ENCODE results near the gene UBXN2A.
"Not testable (repeated sequence)": the region's sequence is repeated elsewhere in the genome, so short reads cannot be mapped to it uniquely, and the experiment has no call there.

Gene UBXN2A

DNA sequence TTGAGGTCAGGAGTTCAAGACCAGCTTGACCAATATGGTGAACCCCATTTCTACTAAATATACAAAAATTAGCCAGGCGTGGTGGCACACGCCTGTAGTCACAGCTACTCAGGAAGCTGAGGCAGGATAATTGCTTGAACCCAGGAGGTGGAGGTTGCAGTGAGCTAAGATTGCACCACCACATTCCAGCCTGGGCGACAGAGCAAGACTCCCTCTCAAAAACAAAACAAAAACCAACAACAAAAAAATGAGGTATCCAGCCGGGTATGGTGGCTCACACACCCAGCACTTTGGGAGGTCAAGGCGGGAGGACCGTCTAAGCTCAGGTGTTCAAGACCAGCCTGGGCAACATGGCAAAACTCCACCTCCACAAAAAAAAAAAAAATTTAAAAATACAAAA is 74.6 kb downstream of the UBXN2A start:
- not testable (repeated sequence) for DNase-seq

DNA sequence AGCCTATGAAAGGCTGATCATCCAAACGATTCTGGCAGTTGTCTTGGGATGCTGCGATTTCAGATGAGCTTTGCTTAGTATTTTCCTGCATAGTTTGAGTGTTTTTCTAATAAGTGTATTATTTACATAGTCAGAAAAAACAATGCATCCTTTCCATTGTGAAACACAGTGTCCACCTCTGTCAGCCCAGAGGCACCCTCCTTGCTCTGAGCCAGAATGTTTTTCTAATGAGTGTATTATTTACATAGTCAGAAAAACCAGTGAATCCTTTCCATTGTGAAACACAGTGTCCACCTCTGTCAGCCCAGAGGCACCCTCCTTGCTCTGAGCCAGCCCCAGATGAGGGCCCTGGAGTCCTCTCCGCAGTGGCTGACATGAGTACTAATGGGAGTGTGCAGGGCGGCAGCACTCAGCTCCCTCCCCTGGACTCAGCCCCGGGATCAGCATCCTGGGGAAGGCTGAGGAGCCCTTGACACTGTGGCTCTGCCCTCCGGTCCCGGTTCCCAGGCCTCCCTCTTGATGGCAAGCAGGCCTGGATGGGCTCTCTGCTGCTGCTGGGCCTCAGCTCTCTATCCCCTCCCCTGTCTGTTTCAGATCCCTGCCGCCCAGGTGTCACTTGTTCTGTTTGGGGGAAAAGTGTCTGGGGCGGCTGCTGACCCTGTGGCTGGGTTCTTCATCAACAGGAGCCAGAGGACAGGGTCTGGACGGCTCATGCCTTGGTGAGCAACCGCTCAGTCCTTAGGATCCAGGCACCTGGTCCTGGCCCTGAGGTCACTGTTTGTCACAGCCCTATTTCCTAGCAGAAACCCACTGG is 75.5 kb downstream of the UBXN2A start:
- peak; percentile 50 for DNase-seq

- no peak for DNase-seq
Observed at GRCh38 chr2:24016376-24016761, 76.1 kb downstream of the UBXN2A start.

DNA sequence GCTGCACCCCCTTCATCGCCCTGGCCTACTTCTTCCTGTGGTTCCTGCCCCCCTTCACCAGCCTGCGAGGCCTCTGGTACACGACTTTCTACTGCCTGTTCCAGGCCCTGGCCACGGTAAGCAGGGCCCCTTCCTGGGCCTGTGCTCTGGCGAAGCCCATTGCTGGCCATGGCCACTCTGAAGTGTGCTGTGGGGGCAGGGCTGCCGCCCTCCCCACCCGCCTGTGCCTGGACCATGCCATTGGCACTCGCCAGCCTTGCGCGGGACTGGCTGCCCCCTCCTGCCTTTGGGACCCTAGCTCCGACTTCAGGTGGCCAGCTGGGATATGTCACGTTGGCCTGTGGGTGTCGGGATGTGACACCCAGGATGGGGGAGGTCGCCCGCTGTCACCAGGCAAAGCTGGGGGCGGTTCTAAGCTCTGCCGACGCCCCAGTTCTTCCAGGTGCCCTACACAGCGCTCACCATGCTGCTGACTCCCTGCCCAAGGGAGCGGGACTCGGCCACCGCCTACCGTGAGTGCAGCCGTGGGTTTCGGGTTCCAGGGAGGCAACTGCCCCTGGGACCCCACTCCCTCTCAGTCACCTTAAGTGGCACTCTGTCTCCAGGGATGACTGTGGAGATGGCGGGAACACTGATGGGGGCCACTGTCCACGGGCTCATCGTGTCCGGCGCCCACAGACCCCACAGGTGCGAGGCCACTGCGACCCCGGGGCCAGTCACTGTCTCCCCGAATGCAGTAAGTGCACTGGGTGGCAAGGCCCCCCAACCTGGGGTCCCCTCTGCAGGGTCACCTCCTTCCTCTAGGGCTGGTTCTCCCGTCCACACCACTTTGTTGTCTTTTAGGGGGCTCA is 76.8 kb downstream of the UBXN2A start:
- DNase-seq: no peak

- no peak for DNase-seq
Observed at GRCh38 chr2:24017711-24018110, 77.4 kb downstream of the UBXN2A start.

DNA sequence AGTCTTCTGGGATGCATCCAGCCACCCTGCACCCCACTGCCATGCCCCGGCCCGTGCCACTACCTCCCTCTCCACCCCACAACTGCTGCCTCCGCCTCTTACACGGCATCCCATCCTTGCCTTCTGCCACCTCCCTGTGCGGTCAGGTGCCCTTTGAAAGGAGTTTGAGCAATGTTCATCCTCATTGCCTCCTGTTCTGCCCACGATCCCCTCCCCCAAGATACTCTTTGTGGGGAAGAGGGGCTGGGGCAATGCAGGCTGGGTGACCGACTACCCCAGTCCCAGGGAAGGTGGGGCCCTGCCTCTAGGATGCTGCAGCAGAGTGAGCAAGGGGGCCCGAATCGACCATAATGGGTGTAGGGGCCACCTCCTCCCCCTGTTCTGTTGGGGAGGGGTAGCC is 78.0 kb downstream of the UBXN2A start:
- no peak for DNase-seq

DNA sequence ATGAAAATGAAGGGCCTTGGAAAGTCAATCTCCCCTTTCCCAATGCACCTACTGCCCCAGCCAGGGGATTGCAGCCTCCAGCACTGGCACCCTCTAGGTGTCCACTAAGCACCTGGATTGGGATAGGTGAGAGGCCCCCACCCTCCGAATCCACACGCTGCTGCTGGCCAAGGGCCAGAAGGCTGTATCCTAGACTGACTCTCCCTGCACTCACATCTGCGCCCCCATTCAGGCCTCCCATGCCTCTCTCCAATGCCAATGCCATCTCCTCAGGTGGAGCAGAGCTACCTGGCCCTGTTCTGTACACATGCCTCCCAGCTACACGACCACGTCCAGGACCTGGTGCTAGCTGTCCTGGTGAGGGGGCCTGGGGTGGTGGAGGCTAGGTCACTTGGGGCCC is 79.5 kb downstream of the UBXN2A start:
- no peak for DNase-seq

- DNase-seq: no peak
Observed at GRCh38 chr2:24020244-24020643, 80.0 kb downstream of the UBXN2A start.

DNA sequence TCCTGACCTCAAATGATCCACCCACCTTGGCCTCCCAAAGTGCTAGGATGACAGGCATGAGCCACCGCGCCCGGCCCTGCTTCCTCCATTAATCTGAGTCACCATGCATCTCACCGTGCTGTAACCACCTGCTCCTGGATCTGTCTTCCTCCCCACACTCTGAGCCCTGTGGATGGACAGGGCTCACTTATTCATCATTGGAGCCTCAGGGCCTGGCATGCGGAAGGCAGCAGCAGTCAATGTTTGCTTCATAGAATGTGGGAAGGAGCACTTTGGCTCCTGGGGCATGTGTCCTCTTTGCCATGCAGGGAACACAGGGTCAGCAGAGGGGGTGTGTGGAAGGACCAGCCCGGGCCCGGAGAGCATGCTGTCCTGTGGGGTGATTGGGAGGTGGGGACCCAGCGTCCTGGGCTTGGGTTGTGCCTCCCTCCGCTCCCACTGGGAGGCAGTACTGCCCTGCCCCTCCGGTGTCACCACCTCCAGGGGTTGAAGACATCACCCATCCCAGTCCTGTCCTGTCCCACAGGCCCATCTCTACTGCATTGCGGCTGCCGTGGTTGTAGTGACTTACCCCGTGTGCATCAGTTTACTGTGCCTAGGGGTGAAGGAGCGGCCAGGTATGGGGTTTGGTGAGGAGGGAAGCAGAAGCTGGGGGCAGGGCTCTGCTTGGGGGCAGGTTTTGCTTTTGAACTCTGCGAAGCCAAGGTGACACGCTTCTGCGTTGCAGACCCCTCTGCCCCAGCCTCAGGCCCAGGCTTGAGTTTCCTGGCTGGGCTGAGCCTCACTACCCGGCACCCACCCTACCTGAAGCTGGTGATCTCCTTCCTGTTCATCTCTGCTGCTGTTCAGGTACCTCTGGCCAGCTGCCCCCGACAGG is 81.1 kb downstream of the UBXN2A start:
- DNase-seq: no peak

DNA sequence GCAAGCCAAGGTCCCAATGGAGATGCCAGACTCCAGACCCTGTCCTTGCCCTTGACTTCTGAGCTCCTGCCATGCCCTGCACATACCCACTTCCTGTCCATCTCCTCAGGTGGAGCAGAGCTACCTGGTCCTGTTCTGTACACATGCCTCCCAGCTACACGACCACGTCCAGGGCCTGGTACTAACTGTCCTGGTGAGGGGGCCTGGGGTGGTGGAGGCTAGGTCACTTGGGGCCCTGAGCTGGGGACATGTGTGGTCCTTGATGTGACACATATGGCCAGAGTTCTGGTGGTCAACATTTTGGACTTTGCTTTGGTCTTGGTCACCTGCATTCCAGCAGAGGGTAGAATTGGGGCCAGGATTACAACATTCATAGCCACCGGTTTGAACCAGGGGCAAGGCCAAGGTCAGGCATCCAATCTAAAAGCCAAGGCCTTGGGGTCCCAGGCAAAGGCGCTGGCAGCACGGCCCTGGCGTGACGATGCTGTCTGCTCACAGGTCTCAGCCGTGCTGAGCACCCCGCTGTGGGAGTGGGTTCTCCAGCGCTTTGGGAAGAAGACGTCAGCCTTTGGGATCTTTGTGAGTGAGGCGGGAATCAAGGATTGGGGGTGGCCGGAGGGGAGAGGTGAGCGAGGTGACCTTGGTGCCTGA is 82.2 kb downstream of the UBXN2A start:
- DNase-seq: no peak

DNA sequence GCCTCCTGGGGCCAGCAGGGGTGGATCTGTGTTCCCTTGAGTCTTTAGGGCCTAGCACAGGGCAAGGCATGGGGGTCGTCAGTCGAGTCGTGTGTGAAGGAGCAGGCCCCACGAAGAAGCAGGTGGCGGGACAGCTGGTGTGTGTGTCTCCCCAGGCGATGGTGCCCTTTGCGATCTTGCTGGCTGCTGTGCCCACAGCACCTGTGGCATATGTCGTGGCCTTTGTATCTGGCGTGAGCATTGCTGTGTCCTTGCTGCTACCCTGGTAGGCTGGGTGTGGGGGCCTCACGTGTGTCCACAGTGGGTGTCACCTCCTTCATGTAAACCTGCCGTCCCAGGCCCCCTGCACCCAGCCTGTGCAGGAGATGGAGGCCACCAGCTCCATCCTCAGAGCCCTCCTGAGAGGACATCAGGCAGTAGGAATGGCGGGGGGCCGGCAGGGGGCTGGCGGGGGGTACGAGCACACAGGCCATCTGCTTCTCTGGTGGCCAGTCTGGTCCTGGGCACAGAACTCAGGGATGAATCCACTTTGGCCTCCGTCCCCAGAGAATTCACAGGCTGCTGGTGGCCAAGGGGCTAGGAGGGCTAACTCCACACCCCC is 82.8 kb downstream of the UBXN2A start:
- no peak for DNase-seq

- peak; percentile 7 for DNase-seq
Observed at GRCh38 chr2:24024018-24024417, 83.8 kb downstream of the UBXN2A start.

DNA sequence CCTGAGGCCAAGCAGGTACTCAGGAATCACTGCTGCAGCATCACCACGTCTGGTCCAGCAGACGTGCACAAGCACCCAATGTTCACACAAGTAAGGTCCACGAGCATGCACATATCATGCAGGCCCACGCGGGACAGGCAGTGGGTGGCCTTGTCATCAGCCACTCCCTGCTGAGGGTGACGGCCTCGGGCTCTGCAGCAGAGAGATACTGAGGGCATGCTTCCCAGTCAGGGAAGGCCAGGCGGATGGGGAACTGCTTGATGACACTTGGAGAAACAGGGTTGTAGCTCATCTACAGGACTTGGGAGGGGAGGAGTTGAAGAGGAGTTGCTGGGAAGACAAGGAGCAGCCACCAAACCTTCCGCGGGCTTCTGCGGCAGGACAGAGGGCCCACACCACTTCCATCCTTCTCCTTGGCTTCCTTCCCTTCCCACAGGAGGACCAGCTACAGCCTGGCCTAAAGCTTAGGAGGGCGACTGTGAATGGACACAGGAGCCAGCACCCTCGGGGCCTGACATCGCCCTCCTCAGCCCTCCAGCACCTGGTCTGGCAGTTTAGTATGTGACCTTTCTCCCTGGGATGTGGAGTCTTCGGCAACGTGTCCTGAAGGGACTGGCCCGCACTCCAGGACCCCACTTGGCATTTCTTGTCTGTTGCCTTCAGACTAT is 84.9 kb downstream of the UBXN2A start:
- no peak for DNase-seq

- no peak for DNase-seq
Observed at GRCh38 chr2:24026233-24026632, 86.0 kb downstream of the UBXN2A start.

GRCh38 chr2:24038786-24039499 is 98.7 kb downstream of the UBXN2A start:
- no peak for DNase-seq

DNA sequence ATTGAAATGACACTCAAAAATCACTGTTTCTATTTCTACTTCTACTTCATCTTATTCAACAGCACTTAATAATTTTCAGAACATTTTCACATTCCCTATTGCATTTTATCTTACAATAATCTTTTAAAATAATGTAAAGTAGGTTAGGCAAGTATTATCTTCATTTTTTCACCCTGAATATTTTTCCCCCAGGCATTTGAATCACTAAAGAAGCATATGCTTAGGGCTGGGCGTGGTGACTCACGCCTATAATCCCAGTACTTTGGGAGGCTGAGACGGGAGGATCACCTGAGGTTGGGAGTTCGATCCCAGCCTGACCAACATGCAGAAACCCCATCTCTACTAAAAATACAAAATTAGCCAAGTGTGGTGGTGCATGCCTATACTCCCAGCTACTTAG is 100.2 kb downstream of the UBXN2A start:
- DNase-seq: no peak

GRCh38 chr2:24043133-24043532 is 102.9 kb downstream of the UBXN2A start:
- not testable (repeated sequence) for DNase-seq

- no peak for DNase-seq
Observed at GRCh38 chr2:24045511-24046508, 105.5 kb downstream of the UBXN2A start.

DNA sequence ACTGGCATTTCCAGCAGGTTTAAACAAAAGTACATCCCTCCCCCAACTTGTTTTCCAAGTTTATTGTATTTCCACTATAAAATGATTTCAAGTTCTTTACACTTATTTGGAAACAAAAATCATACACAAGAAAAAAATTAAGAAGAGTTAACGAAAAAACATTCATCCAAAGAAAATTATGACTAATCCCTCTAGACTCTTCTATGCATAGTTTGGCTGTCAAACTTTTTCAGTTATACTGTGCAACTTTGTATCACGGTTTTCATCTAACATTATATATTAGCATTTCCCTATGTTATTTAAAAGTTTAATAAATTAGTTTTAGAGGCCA is 106.3 kb downstream of the UBXN2A start:
- no peak for DNase-seq

Data from fibroblast of upper back skin (primary cell).